K562 (cell line): ENCODE results near the gene SYN1. TPM values are rescaled to one million over a fixed set of nuclear protein-coding genes. Genes with fewer than 3 reads are reported as not detected.

Experiments
- ATF4 ChIP-seq: fragments of 450-650 bp; formaldehyde crosslinking; IDR thresholded peaks from 2 replicates; pipeline ENCODE4 v1.4.0; 2022; ENCODE audit warnings: mild to moderate bottlenecking, moderate library complexity
- DMBX1 ChIP-seq: fragments of 250-450 bp; sonication (Bioruptor Pico); IDR thresholded peaks from 2 replicates; pipeline ENCODE4 v1.8.0; 2022; ENCODE audit warnings: inconsistent platforms, mild to moderate bottlenecking, moderate library complexity, borderline replicate concordance
- GABPB2 ChIP-seq: fragments of 250-450 bp; sonication (Bioruptor Pico); conservative IDR thresholded peaks from 2 replicates; pipeline ENCODE4 v1.5.1; 2021; ENCODE audit warnings: mild to moderate bottlenecking
- NONO ChIP-seq, 2 experiments: fragments of 200-400 bp in 1 of 2; fragments of 450-650 bp in 1 of 2; formaldehyde crosslinking in 1 of 2; IDR thresholded peaks; 2 replicates each; pipeline ENCODE4 v1.6.1; 2017; ENCODE audit warnings: low read depth in 2 of 2, mild to moderate bottlenecking in 2 of 2, moderate library complexity in 2 of 2, low read length in 1 of 2
- PTTG1 ChIP-seq: fragments of 450-650 bp; IDR thresholded peaks from 2 replicates; pipeline ENCODE4 v1.6.1; 2016; ENCODE audit warnings: low read depth, mild to moderate bottlenecking, missing genetic modification characterization, missing compliant biosample characterization
- PYGO2 ChIP-seq: fragments of 450-650 bp; IDR thresholded peaks from 2 replicates; pipeline ENCODE4 v1.6.1; 2016; ENCODE audit warnings: mild to moderate bottlenecking, missing genetic modification characterization, moderate library complexity, missing compliant biosample characterization
- RERE ChIP-seq: sonication (generic); formaldehyde crosslinking; IDR thresholded peaks from 2 replicates; pipeline ENCODE4 v1.8.0; 2023; ENCODE audit warnings: missing genetic modification reagents, mild to moderate bottlenecking, borderline replicate concordance
- SMAD4 ChIP-seq: fragments of 250-450 bp; sonication (Bioruptor Pico); conservative IDR thresholded peaks from 2 replicates; pipeline ENCODE4 v1.8.0; 2021; ENCODE audit warnings: inconsistent platforms, mild to moderate bottlenecking, moderate library complexity
- ZNF274 ChIP-seq: IDR thresholded peaks from 2 replicates; pipeline ENCODE4 v1.6.1; 2011; ENCODE audit warnings: low read depth, mild to moderate bottlenecking, low read length, moderate library complexity, borderline replicate concordance
- ZNF280A ChIP-seq: fragments of 450-650 bp; IDR thresholded peaks from 2 replicates; pipeline ENCODE4 v1.6.1; 2018; ENCODE audit warnings: mild to moderate bottlenecking, low read depth; ENCODE audit not compliant: partially characterized antibody
- ZNF408 ChIP-seq: fragments of 250-450 bp; sonication (Bioruptor Pico); IDR thresholded peaks from 2 replicates; pipeline ENCODE4 v1.4.0; 2020; ENCODE audit warnings: low read depth, mild to moderate bottlenecking, moderate library complexity
- ZNF445 ChIP-seq: fragments of 250-450 bp; sonication (Bioruptor Pico); IDR thresholded peaks from 2 replicates; pipeline ENCODE4 v1.4.0; 2020; ENCODE audit warnings: low read depth, mild to moderate bottlenecking, moderate library complexity
- polyA plus RNA-seq, 8 experiments: library from polyadenylated mRNA; depleted of rRNA in 4 of 8; stranded (reverse) in 5 of 8; unstranded in 3 of 8; fragments of >200 nt; fragmentation: Nextera tagmentation in 2 of 8; fragmentation: Illumina TruSeq in 1 of 8; extraction: Ambion mirVana in 2 of 8; extraction: Trizol in 1 of 8; gene quantifications; 2 replicates each; pipeline versions ENCODE4 v1.2.1 to v1.2.3, GENCODE V29; 2011 to 2014; ENCODE audit warnings: inconsistent platforms in 1 of 8, missing spikeins in 1 of 8
- total RNA-seq, 7 experiments: library from RNA; depleted of rRNA in 6 of 7; stranded (reverse); fragments of >200 nt in 6 of 7; fragmentation: Illumina TruSeq in 2 of 7; extraction: Trizol in 2 of 7; gene quantifications; 2 replicates each; pipeline versions ENCODE4 v1.2.1 to v1.2.3, GENCODE V29; 2011 to 2021; ENCODE audit warnings: low replicate concordance in 1 of 7
- TF ChIP-seq, protein P1 (sequence below): fragments of 250-450 bp; sonication (Bioruptor Pico); IDR thresholded peaks from 2 replicates; pipeline ENCODE4 v1.4.0; 2020; ENCODE audit warnings: mild to moderate bottlenecking, moderate library complexity
- TF ChIP-seq, protein P2 (sequence below): fragments of 450-650 bp; IDR thresholded peaks from 2 replicates; pipeline ENCODE4 v1.6.1; 2016

The SYN1 gene
- total and polyA plus RNA-seq, 9 of the 15 experiments (the other 6 are each of a cell fraction or from before 2014, with no cell fraction given): 0.01 to 0.28 (median 0.18) TPM; not detected in 2

DNA sequence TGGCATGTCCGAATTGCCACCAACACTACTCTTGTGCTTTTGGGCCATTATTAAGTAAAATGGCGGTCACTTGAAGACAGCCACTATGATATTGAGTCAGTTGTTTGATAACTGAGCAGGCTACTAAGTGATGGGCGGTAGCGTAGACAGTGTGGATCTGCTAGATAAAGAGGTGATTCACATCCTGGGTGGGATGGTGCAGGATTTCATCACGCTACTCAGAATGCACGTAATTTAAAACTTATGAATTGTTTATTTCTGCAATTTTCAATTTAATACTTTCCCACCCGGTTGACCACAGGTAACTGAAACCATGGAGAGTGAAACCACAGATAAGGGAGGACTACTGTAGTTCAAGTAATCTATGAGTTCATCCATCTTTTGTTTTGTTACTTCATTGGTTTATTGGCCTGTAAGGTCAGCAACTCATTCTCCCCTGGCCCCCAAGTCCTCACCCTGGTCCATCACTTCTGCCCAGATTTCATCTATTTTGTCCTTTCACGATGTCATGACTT, 55.8 kb downstream of the SYN1 start (continued):
- TF ChIP-seq, protein P1, sequence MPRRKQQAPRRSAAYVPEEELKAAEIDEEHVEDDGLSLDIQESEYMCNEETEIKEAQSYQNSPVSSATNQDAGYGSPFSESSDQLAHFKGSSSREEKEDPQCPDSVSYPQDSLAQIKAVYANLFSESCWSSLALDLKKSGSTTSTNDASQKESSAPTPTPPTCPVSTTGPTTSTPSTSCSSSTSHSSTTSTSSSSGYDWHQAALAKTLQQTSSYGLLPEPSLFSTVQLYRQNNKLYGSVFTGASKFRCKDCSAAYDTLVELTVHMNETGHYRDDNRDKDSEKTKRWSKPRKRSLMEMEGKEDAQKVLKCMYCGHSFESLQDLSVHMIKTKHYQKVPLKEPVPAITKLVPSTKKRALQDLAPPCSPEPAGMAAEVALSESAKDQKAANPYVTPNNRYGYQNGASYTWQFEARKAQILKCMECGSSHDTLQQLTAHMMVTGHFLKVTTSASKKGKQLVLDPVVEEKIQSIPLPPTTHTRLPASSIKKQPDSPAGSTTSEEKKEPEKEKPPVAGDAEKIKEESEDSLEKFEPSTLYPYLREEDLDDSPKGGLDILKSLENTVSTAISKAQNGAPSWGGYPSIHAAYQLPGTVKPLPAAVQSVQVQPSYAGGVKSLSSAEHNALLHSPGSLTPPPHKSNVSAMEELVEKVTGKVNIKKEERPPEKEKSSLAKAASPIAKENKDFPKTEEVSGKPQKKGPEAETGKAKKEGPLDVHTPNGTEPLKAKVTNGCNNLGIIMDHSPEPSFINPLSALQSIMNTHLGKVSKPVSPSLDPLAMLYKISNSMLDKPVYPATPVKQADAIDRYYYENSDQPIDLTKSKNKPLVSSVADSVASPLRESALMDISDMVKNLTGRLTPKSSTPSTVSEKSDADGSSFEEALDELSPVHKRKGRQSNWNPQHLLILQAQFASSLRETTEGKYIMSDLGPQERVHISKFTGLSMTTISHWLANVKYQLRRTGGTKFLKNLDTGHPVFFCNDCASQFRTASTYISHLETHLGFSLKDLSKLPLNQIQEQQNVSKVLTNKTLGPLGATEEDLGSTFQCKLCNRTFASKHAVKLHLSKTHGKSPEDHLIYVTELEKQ (CRISPR knock-in tag): no peak
- no peak for TF ChIP-seq ZNF408 (CRISPR knock-in tag)
- no peak for TF ChIP-seq NONO (IDR thresholded peaks at IDR 0.05; ENCODE audit: low read depth in 2 of 2, low read length in 1 of 2)
- TF ChIP-seq PYGO2 (tag): no peak
- no peak for TF ChIP-seq ZNF445
- no peak for TF ChIP-seq ZNF280A
- TF ChIP-seq RERE: no peak
- TF ChIP-seq ATF4 (CRISPR knock-in tag): peak; percentile 19; the same call in 1 of the 2 replicates
- TF ChIP-seq, protein P2, sequence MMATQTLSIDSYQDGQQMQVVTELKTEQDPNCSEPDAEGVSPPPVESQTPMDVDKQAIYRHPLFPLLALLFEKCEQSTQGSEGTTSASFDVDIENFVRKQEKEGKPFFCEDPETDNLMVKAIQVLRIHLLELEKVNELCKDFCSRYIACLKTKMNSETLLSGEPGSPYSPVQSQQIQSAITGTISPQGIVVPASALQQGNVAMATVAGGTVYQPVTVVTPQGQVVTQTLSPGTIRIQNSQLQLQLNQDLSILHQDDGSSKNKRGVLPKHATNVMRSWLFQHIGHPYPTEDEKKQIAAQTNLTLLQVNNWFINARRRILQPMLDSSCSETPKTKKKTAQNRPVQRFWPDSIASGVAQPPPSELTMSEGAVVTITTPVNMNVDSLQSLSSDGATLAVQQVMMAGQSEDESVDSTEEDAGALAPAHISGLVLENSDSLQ: 0 out of 2 replicates have a peak, but pooled peaks have one; percentile 27
- no peak for TF ChIP-seq GABPB2 (CRISPR knock-in tag)
- no peak for TF ChIP-seq ZNF274
- TF ChIP-seq SMAD4 (CRISPR knock-in tag): 0 out of 2 replicates have a peak, but pooled peaks have one; percentile 73
- no peak for TF ChIP-seq PTTG1 (tag)
- no peak; the same call in 1 of the 2 replicates for TF ChIP-seq DMBX1 (CRISPR knock-in tag)
